Placental pericyte (primary cell): ENCODE data around the gene MSI2. TPM values are rescaled to one million over a fixed set of nuclear protein-coding genes. Genes with fewer than 3 reads are reported as not detected.

Source experiments
- small RNA-seq: library from RNA; depleted of rRNA; stranded (forward); fragments of <200 nt; gene quantifications from one replicate; pipeline ENCODE3, GENCODE V24; 2012; ENCODE audit warnings: low replicate concordance
- total RNA-seq: library from RNA; depleted of rRNA; stranded (reverse); fragments of >200 nt; gene quantifications from 2 replicates; pipeline ENCODE4 v1.2.3, GENCODE V29; 2012

MSI2 gene
- 17.9 and 26.8 TPM in 2 replicates for total RNA-seq

GRCh38 chr17:57255776-57256681 lies at the start of gene MSI2:
Gene MSI2, plus strand, starts transcription at chr17:57256523. Its CDS starts 220 bp downstream, at chr17:57256743.

Small RNA genes lying within 50 kb of the gene (small RNA-seq; reads per million reads assigned to genes)
- gene RN7SL449P (not detected), gene RNU7-134P (not detected)

Other genes starting within 250 kb of the MSI2 start
- 10.3 and 14.3 TPM in 2 replicates for gene AKAP1, start 171.3 kb upstream of the MSI2 start, total RNA-seq